GM21717 (cell line): ENCODE results near the gene TLX2.
"Not testable (repeated sequence)": the region's sequence is repeated elsewhere in the genome, so short reads cannot be mapped to it uniquely, and the experiment has no call there.

Experiments
- ATAC-seq: cut with Tn5 transposase; IDR thresholded peaks from one replicate; pipeline ENCODE4 v1.9.1; 2021; ENCODE audit warnings: mild to moderate bottlenecking, moderate library complexity; ENCODE audit not compliant: unreplicated experiment

TLX2 gene

GRCh38 chr2:74514368-74515270, at the start of gene TLX2:
TSS of gene TLX2 (plus strand) at chr2:74514450. CDS start at chr2:74514807, 357 bp downstream.
- ATAC-seq: no peak

DNA sequence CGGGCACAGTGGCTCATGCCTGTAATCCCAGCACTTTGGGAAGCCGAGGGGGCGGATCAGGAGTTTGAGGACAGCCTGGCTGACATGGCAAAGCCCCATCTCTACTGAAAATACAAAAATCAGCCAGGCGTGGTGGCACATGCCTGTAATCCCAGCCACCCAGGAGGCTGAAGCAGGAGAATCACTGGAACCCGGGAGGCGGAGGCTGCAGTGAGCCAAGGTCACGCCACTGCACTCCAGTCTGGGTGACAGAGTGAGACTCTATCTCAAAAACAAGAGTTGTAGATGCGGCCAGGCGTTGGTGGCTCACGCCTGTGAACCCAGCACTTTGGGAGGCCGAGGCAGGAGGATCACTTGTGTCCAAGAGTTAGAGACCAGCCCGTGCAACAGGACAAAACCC, 43.5 kb upstream of the TLX2 start:
- ATAC-seq: not testable (repeated sequence)

- no peak for ATAC-seq
Observed at GRCh38 chr2:74471332-74472065, 42.8 kb upstream of the TLX2 start.

GRCh38 chr2:74472086-74472944, 41.9 kb upstream of the TLX2 start, which contains the start of gene MRPL53:
TSS of gene MRPL53 (minus strand) at chr2:74472680. CDS start at chr2:74472660, 20 bp downstream.
- peak; percentile 78 for ATAC-seq

DNA sequence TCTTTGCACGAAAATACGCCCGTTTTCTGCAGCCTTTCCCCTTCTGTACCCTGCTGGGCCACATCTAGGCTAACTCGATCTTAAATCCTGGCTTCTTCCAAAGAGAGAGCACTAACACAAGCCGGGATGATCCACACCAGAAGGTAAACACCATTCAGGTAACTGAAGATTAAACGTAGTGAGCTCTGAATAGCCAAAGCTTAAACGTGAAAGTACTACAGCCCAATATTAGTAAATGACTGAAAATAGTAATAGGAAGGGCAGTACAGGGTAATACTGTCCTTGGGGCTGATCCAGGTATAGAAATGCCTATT, 41.3 kb upstream of the TLX2 start:
- ATAC-seq: no peak

DNA sequence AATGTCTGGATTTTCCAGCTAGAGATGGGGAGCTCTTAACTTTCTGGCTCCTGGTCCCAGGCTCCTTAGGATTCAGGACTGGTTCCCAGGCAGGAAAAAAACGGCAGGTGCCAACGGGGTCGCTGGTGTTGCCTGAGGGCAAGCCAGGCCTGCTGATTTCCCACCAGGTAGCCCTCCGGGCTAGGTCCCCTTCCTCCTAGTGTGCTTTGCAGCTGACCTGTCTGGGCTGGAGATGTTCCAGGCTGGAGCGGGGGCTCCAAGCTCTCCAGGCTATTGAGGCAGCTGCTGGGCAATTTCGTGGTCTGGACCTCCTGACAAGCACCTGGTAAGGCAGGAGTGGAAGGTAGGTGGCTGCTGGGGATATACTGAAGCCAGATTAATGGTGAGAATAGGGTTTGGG, 39.8 kb upstream of the TLX2 start:
- no peak for ATAC-seq

- ATAC-seq: no peak
Observed at GRCh38 chr2:74474899-74475298, 39.4 kb upstream of the TLX2 start.

DNA sequence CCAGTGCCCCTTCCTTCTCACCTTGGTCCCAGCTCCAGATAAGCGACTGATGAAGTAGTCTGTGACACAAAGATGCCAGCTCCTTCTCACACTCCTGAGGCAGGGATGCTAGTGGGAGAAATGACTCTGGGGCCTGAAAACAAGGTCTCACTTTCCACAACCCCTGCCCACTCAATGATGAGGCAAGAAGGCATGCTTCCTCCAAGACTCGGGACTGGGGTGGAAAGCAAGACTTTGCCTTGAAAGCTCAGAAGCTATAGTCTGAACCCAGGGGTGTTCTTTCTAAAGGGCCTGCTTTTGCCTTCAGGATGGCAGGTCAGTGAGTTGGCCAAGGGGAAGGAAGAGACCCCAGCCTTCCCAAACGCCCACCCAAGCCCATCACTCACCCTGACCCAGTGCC, 32.8 kb upstream of the TLX2 start:
- ATAC-seq: no peak

- peak; percentile 36 for ATAC-seq
Observed at GRCh38 chr2:74481961-74482800, 32.1 kb upstream of the TLX2 start.

DNA sequence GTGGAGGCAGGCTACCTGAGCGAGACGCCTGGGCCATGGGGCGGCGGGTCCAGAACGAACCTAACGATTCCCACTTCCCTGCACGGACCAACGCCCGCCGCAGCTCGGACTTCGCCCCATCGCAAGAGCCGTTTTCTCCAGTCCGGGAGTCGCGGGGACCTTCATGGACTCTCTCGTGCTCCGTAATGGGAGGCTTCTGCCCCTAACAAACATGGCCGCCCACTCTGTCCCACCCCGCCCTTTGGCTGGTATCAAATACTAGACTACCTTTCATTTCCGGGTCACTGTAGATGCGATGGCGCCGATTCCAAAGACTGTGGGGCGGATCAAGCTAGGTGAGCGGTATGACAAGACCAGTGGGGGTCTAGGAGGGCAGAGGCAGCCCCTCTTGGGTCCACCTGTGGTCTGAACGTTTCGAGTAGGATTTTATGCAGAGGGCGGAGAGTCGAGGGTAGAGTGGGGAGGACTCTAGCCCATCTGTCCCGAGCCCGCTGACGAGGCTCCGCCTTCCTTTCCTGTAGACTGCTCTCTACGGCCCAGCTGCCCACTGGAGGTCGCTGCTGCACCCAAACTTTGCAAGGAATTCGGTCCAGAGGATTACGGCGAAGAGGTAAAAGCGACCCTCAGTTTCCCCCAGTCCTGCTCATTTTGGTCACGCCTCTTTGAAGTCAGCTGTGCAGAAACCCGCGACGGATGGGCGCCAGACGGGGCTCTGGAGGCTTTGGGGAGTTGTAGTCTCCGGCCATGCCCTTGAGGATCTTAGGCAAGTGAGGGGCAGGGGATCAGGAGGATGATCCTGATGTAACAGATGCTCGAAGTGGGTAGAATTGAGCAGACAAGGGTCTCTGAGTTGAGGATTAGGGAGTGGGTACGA, 31.2 kb upstream of the TLX2 start, which contains the start of the genes CCDC142 and TTC31:
Gene CCDC142, minus strand, starts transcription at position 198 of the 874 bp plus-strand sequence. Its CDS starts 161 bp downstream, at position 37.
Gene TTC31, plus strand, starts transcription at position 281 of the 874 bp plus-strand sequence. Its CDS starts 15 bp downstream, at position 296.
- ATAC-seq: peak; percentile 88

DNA sequence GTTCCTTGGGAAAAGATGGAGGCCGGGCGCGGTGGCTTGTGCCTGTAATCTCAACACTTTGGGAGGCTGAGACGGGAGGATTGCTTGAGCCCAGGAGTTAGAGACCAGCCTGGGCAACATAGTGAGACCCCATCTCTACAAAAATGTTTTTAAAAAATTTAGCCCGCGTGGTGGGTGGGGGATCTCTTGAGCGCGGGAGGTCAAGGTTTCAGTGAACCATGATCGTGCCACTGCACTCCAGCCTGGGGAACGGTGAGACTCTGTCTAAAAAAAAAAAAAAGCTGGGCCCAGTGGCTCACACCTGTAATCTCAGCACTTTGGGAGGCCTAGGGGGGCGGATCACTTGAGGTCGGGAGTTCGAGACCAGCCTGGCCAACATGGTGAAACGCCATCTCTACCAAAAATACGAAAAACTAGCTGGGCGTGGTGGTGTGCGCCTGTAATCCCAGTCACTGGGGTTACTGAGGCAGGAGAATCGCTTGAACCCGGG, 30.5 kb upstream of the TLX2 start:
- not testable (repeated sequence) for ATAC-seq

GRCh38 chr2:74486141-74486540, 28.1 kb upstream of the TLX2 start:
- no peak for ATAC-seq

- ATAC-seq: no peak
Observed at GRCh38 chr2:74488643-74489481, 25.4 kb upstream of the TLX2 start.

DNA sequence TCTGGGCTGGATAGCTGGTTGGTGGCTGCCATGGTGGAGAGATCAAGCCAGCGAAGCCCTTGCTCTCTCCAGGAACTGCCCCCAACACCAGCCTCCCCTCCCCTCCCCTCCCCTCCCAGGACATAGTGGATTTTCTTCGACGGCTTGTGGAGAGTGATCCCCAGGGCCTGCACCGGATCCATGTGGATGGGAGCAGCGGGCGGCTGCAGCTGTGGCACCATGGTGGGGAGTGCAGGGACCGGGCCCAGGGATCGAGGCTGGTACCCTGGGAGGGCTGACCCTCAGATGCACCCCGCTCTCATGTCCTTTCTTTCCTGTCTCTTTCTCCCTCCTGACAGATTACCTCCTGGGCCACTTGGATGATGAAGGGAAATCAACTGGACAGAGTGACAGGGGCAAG, 24.3 kb upstream of the TLX2 start:
- no peak for ATAC-seq

DNA sequence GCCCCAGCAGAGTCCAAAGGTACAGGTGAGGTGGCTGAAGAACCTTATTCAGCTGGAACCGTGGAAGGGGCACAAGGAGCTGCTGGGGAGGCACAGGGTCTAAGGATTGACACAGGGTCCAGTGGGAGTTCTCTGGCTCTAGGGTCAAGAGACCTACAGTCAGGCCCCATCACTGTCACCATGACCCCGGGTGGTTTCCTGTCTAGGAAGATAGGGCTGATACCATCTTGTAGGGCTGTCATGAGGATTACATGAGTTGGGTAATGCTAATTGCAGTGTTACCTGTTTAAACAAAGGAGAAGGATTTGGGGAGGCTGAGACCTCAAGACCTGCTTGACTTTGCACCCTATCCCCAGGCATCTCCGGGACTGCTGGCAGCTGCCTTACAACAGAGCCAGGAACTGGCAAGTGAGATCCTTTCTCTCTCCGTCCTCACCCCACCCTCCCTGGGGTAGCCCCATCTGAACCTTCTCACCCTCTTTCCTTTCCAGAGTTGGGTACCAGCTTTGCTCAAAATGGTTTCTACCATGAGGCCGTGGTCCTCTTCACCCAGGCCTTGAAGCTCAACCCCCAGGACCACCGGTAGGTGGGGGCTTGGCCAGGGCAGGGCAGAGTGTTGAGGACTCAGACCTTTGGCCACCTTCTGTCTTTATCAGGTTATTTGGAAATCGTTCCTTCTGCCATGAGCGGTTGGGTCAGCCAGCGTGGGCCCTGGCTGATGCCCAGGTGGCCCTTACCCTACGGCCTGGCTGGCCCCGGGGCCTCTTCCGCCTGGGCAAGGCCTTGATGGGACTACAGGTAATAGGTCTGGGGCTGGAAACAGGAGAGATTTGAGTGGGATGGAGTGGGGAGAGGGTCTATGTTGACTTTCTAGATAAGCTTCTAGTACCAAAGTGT, 22.4 kb upstream of the TLX2 start:
- no peak for ATAC-seq

DNA sequence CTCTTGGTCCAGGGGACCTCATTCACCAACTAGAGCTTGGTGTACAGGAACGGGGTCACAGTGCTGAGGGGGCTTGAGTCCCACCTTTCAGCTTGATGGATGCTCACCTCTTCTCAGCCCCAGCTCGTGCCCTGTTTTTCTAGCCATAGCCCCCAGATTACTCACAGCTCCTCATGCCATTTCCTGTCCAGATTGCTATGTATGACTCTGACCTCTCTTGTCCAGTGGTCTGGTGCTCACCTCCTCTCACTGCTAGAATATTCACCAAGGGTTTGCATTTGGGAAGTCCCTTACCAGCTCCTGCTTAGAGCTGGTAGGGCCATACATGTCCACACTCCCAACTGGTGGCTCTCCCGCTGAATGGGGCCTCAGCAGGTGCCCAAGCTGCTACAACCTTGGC, 20.7 kb upstream of the TLX2 start:
- ATAC-seq: no peak

DNA sequence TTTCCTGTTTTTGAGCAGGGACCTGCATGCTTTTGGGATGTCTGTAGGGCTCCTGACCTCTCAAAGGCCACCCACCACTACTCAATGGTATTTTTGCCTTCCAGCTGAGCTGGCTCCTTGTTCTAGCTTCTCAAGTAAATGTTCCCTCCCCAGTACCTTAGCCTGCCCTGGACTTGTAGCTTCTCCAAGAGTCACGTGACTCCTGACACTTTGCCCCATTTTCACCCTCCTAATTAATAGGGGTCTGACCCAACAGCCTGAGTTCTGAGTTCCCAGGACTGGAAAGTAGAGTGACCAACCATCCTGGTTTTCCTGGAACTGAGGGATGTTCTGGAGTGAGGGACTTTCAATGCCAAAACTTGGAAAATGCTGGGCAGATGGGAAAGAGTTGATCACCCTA, 18.8 kb upstream of the TLX2 start:
- ATAC-seq: no peak
